ENCODE results near the gene ASAP2. TPM values are rescaled to one million over a fixed set of nuclear protein-coding genes. Genes with fewer than 3 reads are reported as not detected.

ASAP2 gene
- total RNA-seq, 2 experiments from 2014 or later, result not detected

DNA sequence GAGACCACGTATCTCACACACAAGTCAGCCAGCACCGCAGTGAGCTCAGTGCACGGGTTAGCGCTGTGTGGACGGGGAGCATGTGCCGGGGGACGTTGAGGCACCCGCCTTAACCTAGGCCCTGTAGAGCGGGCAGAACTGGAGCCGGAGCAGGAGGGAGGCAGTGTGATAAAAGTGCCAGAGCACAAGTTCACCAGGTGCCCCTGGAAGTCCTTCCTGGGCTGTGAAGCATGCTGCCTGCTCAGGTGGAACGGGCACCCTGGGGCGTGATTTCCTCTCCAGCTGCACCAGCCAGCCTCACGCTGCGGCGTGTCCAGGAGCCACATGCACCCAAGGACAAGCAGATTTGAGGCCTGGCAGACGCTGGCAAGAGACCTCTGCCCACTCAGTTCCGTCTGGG, 166.4 kb downstream of the ASAP2 start:
- H3K4me1 Mint-ChIP-seq (ENCODE audit: low read depth), result no peaks in the 10 kb centered on the region
- H3K9me3 Mint-ChIP-seq (ENCODE audit: insufficient read depth), result no peaks in the 10 kb centered on the region
- DNase-seq (no peak), ATAC-seq (no peak)
- CTCF ChIA-PET, result no interaction called here
- POLR2A ChIA-PET, result no interaction called here
- no peak overlapping the region for H3K27ac Mint-ChIP-seq
- no peak overlapping the region for H3K4me3 Mint-ChIP-seq
- no peaks in the 10 kb centered on the region for H3K27me3 Mint-ChIP-seq (ENCODE audit: low read depth)
- H3K36me3 Mint-ChIP-seq (ENCODE audit: low read depth), result no peaks in the 10 kb centered on the region

DNA sequence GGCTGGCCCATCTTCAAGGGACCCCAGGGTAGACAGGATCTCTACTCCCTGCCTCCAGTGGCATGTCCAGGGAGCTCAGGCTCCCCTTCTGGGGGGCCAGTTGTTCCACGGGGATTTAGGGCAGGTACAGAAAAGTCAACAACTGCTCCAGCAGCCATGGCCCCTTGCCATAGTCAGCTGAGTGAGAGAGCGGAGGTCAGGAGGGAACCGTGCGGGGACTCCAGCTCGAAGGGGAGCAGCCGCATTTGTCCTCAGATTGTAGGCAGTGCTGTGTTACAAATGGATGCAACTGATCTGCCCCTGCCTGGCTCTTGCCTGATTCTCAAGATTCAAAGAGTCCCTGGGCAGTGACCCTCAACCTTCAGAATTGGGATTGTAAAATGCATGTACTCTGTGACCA, 166.9 kb downstream of the ASAP2 start:
- H3K4me3 Mint-ChIP-seq, result no peak overlapping the region
- ChIA-PET POLR2A (no interaction called here), CTCF (no interaction called here)
- H3K27me3 Mint-ChIP-seq (ENCODE audit: low read depth), result no peaks in the 10 kb centered on the region
- ATAC-seq (no peak), DNase-seq (no peak)
- no peaks in the 10 kb centered on the region for H3K36me3 Mint-ChIP-seq (ENCODE audit: low read depth)
- no peaks in the 10 kb centered on the region for H3K9me3 Mint-ChIP-seq (ENCODE audit: insufficient read depth)
- H3K4me1 Mint-ChIP-seq (ENCODE audit: low read depth), result no peaks in the 10 kb centered on the region
- no peak overlapping the region for H3K27ac Mint-ChIP-seq

DNA sequence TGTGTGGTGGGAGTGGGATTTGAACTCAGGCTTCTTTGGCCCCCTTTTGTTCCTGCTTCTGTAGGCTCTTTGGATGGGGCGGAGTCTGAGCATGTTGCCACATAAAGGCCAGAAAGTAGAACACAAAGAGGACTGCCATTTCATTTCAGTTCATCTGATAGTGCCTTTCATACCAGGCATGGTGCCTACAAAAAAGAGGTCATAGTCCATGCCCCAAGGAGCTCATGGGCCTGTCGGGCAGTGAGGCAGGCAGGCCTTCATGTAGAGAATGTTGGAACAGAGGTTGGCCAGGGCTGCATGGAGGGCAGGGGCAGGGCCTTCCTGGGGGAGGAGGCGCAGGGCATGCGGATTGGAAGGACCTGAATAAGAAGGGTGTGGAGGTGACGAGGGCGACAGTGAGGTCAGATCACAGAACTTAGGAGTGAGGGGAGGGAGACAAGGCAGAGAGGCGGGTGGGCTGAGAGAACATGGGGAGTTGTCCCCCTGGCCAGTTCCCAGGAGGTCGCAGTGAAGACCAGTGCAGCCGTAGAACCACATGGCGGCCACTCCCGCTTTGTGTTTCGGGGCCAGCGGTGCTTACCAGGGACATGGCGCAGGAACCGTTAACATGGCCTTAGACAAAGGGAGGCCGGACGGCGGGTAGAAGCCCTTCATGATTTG, 167.6 kb downstream of the ASAP2 start:
- Mint-ChIP-seq H3K9me3 (ENCODE audit: insufficient read depth) (no peaks in the 10 kb centered on the region), H3K4me1 (ENCODE audit: low read depth) (no peaks in the 10 kb centered on the region), H3K4me3 (no peak overlapping the region), H3K27ac (no peak overlapping the region), H3K36me3 (ENCODE audit: low read depth) (no peaks in the 10 kb centered on the region), H3K27me3 (ENCODE audit: low read depth) (no peaks in the 10 kb centered on the region)
- DNase-seq (no peak), ATAC-seq (no peak)
- ChIA-PET POLR2A (no interaction called here), CTCF (no interaction called here)

DNA sequence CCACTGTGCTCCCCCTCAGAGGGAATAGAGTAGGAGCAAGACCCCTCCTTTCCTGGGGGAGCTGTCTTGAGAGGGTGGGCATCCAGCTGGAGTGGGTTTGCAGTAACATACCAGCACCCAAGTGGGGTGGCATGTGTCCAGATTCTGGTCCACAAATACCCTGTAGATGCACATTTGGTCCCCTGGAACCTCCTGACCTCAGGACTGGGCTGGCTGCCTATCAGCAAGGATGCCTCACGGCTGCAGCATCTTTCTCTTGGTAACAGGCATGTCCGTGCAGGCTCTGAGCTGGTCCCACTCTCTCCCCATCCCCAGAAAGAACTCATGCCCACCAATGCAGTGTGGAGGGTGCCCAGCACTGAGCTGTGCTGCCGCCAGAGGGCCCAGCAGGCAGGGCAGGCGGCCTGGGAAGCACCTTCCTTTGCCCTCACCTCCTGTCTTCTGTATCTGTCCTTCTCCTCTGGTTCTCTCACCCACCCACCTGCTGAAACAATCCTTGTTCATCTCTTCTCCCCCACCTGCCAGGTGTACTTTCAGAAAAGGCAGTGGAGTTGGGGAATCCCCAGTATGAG, 169.3 kb downstream of the ASAP2 start:
- H3K27ac Mint-ChIP-seq, result no peak overlapping the region

DNA sequence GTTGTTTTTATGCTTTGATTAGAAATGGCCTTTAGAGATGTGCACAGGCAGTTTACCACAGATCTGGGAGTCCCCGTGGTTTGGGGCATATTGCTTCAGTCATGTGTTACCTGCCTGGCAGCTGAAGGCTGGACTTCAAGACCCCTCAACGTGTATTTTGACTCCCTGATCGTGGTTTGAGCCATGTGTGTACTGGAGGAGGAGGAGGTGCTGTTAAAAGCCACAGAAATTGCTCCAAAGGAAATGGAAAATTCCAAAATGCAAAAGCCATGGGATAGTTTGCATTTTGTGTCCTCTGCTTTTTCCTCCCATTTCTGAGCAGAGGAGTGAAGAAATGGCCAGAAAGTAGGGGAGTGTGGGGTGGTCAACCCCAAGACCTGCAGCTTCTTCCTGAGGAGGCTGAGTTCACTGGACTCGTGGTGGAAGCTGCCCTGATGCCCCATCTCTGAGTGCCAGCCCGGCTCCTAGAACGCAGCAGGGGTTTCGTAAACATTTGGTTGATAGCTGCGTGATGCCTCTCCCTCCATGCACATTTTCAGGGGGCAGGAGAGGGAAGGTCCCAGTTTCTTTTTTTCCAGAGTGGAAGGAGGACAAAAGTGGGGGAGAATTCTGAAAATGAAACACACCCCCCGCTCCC, 171.0 kb downstream of the ASAP2 start:
- CTCF ChIA-PET, result no interaction called here
- Mint-ChIP-seq H3K9me3 (ENCODE audit: insufficient read depth) (no peaks in the 10 kb centered on the region), H3K36me3 (ENCODE audit: low read depth) (no peaks in the 10 kb centered on the region), H3K4me1 (ENCODE audit: low read depth) (no peaks in the 10 kb centered on the region), H3K27ac (no peak overlapping the region), H3K27me3 (ENCODE audit: low read depth) (no peaks in the 10 kb centered on the region), H3K4me3 (no peak overlapping the region)
- ATAC-seq (no peak), DNase-seq (no peak)
- POLR2A ChIA-PET, result no interaction called here

More for the DNA sequence above, 169.3 kb downstream of the ASAP2 start:
- CTCF ChIA-PET, result no interaction called here
- Mint-ChIP-seq H3K36me3 (ENCODE audit: low read depth) (no peaks in the 10 kb centered on the region), H3K27me3 (ENCODE audit: low read depth) (no peaks in the 10 kb centered on the region), H3K9me3 (ENCODE audit: insufficient read depth) (no peaks in the 10 kb centered on the region), H3K4me3 (no peak overlapping the region), H3K4me1 (ENCODE audit: low read depth) (no peaks in the 10 kb centered on the region)
- POLR2A ChIA-PET, result no interaction called here
- DNase-seq, result no peak
- no peak for ATAC-seq

DNA sequence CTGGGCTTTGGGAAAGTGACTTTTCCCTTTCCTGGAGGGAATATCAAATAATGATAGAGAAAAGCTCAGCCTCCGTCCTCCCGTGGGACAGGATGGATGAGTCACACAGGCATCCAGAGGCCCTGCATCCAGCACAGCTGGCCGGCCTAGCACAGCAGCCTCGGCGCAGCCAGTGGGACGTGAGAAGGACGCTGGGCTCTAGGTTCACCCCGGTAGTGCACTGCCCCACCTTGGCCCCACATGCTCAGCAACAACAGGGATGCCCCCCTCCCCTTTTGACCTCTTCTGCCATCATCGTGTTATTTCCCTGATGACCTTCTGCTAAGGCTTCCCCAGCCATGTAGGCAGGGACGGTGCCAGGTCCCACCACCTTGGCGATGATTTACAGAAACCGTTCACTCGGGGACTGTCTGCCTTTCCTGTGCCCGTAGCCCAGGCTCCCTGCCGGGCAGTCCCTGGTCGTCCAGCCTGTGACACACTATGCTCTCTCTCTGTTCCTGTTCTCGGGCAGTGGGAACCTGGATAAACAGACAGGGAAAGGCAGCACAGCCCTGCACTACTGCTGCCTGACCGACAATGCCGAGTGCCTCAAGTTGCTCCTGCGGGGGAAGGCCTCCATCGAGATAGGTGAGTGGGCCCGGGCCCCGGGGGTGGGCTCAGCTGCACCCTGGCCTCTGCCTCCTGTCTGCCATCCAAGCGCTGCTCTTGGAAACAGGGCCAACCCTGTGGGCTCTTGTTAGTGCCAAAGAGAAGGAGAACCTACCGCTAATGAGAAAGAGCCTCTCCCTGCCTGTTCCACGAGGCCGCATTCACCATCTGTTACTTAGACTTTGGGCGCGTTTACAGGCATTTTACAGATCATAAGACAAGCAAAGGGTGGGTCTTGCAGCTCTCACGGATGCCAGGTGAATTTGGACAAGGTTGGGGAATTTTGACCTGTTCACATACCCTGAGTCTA, 172.1 kb downstream of the ASAP2 start:
- Mint-ChIP-seq H3K27me3 (ENCODE audit: low read depth) (no peaks in the 10 kb centered on the region), H3K4me3 (no peak overlapping the region), H3K9me3 (ENCODE audit: insufficient read depth) (no peaks in the 10 kb centered on the region), H3K36me3 (ENCODE audit: low read depth) (no peaks in the 10 kb centered on the region), H3K27ac (no peak overlapping the region), H3K4me1 (ENCODE audit: low read depth) (no peaks in the 10 kb centered on the region)
- POLR2A ChIA-PET, result no interaction called here
- ATAC-seq, result no peak
- DNase-seq, result no peak
- CTCF ChIA-PET, result no interaction called here

DNA sequence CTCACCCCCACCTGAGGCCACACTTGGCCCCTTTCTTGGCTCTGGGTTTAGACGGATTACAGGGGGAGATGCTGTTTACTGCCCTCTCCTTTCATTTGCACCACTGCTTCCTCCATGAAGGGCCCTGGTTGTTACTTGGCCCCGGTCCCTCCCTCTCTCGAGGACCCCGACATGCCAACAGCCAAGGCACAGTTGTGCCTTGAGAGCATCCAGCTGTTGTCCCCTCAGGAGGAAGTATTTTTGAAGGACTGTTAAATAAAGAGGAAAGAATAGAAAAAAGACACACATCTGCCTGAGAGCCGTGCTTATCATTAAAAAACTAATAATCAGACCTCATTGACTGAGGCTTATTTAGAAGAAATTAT, 172.8 kb downstream of the ASAP2 start:
- H3K27me3 Mint-ChIP-seq (ENCODE audit: low read depth), result no peaks in the 10 kb centered on the region
- no peaks in the 10 kb centered on the region for H3K4me1 Mint-ChIP-seq (ENCODE audit: low read depth)
- POLR2A ChIA-PET, result no interaction called here
- H3K4me3 Mint-ChIP-seq, result no peak overlapping the region
- no peak overlapping the region for H3K27ac Mint-ChIP-seq
- no peak for ATAC-seq
- DNase-seq, result no peak
- CTCF ChIA-PET, result no interaction called here
- no peaks in the 10 kb centered on the region for H3K9me3 Mint-ChIP-seq (ENCODE audit: insufficient read depth)
- no peaks in the 10 kb centered on the region for H3K36me3 Mint-ChIP-seq (ENCODE audit: low read depth)

DNA sequence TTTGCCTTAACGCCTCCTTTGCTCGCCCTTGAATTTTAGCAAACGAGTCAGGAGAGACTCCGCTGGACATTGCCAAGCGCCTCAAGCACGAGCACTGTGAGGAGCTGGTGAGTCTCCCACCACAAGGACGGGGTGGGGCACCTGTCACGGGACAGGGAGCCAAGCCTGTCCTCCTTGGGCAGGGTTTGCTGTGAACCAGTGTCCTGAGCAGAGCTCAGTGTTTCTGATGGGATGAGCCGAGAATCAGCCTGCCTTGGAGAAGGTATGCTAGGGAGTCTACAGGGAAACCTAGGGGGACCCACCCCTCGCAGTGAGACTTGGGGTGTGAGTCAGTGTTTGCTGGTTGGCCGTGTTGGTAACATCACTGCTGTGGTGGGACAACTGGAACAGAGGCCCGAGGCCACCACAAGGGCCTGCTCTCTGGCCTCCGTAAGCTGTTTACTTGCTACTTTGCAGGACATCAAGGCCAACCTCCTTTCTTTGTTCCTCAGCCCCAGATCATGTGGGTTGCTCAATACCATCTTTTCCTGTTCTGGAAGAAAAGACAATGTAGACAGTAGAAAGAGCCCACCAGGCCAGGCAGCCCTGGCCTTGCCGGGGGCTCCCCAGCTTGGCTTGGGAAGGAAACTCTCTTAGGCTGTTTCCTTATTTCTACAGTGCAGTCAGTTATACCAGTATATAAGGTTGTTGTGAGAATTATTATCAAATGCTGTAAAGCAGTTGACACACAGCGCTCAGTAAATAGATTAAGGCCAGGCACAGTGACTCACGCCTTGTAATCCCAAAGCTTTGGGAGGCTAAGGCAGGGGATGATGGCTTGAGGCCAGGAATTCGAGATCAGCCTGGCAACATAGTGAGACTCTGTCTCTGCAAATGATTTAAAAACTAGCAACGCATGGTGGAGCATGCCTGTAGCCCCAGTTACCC, 174.4 kb downstream of the ASAP2 start:
- CTCF ChIA-PET, result no interaction called here
- H3K4me3 Mint-ChIP-seq, result no peak overlapping the region
- POLR2A ChIA-PET, result no interaction called here
- no peaks in the 10 kb centered on the region for H3K9me3 Mint-ChIP-seq (ENCODE audit: insufficient read depth)
- no peak overlapping the region for H3K27ac Mint-ChIP-seq
- H3K27me3 Mint-ChIP-seq (ENCODE audit: low read depth), result peaks cover 2% of the 10 kb centered on the region
- no peaks in the 10 kb centered on the region for H3K4me1 Mint-ChIP-seq (ENCODE audit: low read depth)
- DNase-seq (no peak), ATAC-seq (no peak)
- H3K36me3 Mint-ChIP-seq (ENCODE audit: low read depth), result no peaks in the 10 kb centered on the region

DNA sequence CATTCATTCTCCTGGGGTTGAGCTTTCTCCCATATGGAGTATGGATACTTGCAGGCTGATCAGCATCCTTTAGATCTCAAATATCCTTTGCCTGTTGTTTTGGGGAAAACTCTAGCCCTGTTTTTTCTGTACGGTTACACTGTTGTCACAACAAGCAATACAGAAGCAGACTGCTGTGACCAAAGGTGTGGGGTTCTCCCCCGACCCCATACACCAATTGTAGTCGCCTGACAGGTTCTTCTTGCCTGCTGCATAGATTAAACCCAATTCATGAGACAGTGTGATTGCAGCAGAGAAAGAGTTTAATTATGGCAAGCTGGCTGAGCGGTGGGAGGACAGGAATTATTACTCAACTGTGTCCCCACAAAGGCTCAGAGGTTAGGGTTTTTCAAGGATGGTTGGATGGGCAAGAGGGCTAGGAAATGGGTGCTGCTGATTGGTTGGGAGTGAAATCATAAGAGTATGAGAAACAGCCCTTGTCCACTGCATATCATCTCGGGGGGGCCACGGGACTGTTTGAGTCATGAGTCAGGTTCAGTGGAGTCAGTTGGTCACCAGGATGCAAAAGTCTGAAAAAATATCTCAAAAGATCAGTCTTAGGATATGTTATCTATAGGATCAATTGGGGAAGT, 176.1 kb downstream of the ASAP2 start:
- Mint-ChIP-seq H3K4me1 (ENCODE audit: low read depth) (no peaks in the 10 kb centered on the region), H3K4me3 (no peak overlapping the region), H3K9me3 (ENCODE audit: insufficient read depth) (no peaks in the 10 kb centered on the region), H3K36me3 (ENCODE audit: low read depth) (no peaks in the 10 kb centered on the region), H3K27me3 (ENCODE audit: low read depth) (peaks cover 4% of the 10 kb centered on the region), H3K27ac (no peak overlapping the region)
- no peak for DNase-seq
- ChIA-PET POLR2A (no interaction called here), CTCF (no interaction called here)
- ATAC-seq, result no peak

DNA sequence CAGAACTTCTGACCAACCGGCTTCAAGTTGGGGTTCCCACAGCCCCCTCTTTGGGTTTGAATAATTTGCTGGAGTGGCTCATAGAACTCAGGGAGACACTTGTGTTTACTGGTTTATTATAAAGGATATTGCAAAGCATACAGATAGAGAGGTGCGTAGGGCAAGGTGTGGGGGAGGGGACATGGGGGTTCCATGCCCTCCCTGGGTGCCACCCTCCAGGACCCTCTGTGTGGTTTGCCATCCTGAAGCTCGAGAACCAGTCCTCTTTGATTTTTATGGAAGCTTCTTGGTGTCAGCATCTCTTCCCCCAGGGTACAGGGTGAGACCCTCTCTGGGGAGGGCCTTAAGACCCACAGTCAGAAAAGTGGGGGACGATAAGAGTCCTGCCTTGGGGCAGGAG, 177.9 kb downstream of the ASAP2 start:
- ATAC-seq, result no peak
- Mint-ChIP-seq H3K27ac (no peak overlapping the region), H3K4me1 (ENCODE audit: low read depth) (no peaks in the 10 kb centered on the region), H3K36me3 (ENCODE audit: low read depth) (no peaks in the 10 kb centered on the region), H3K27me3 (ENCODE audit: low read depth) (peaks cover 4% of the 10 kb centered on the region), H3K9me3 (ENCODE audit: insufficient read depth) (no peaks in the 10 kb centered on the region), H3K4me3 (no peak overlapping the region)
- POLR2A ChIA-PET, result no interaction called here
- no peak for DNase-seq
- CTCF ChIA-PET, result no interaction called here

DNA sequence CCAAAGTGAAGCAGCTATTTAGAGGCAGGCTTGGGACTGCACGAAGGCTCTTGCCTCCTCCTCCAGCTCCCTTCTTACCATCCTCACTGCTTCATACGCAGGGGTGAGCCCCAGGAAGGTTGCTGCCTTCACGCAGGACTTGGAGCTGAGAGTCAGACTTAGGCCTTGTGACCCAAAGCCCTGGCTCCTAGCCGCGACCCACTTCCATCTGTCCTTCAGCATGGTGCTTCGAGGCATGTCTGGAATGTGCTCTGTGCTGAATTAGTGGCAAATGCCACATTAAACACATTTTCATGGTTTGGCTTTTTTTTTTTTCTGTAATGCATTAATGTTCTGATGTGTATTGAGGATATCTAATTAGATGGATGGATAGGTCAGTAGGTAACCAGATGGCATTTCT, 179.2 kb downstream of the ASAP2 start:
- CTCF ChIA-PET, result no interaction called here
- H3K4me3 Mint-ChIP-seq, result no peak overlapping the region
- POLR2A ChIA-PET, result no interaction called here
- DNase-seq, result no peak
- H3K9me3 Mint-ChIP-seq (ENCODE audit: insufficient read depth), result no peaks in the 10 kb centered on the region
- H3K27ac Mint-ChIP-seq, result no peak overlapping the region
- H3K4me1 Mint-ChIP-seq (ENCODE audit: low read depth), result no peaks in the 10 kb centered on the region
- peaks cover 4% of the 10 kb centered on the region for H3K27me3 Mint-ChIP-seq (ENCODE audit: low read depth)
- no peak for ATAC-seq
- H3K36me3 Mint-ChIP-seq (ENCODE audit: low read depth), result no peaks in the 10 kb centered on the region

Measured in activated CD8-positive, alpha-beta T cell treated with anti-CD3 and anti-CD28 coated beads, Interleukin-2, amount 10 ng/mL, durations not matched to agents 7 days and 5 days (primary cell).